K562 (cell line): ENCODE measurements around the gene TNFSF4. TPM values are rescaled to one million over a fixed set of nuclear protein-coding genes. Genes with fewer than 3 reads are reported as not detected.

Source experiments
- EP300 ChIP-seq: IDR thresholded peaks from 2 replicates; pipeline ENCODE4 v1.6.1; 2012; ENCODE audit warnings: low read length, improper control_type of control experiment
- ETV5 ChIP-seq: sonication (generic); formaldehyde crosslinking; IDR thresholded peaks from 2 replicates; pipeline ENCODE4 v1.4.0; 2020; ENCODE audit warnings: low read depth, mild to moderate bottlenecking, missing genetic modification reagents
- GATAD2A ChIP-seq: fragments of 450-650 bp; IDR thresholded peaks from 2 replicates; pipeline ENCODE4 v1.6.1; 2017
- JUN ChIP-seq, 2 experiments: sonication (generic) in 1 of 2; formaldehyde crosslinking in 1 of 2; IDR thresholded peaks; 2 replicates each; pipeline versions ENCODE4 v1.6.1 to v1.8.0; 2012 to 2022; ENCODE audit warnings: borderline replicate concordance in 2 of 2, mild to moderate bottlenecking in 2 of 2, improper control_type of control experiment in 1 of 2, low read depth in 1 of 2, low read length in 1 of 2, missing genetic modification reagents in 1 of 2
- MEIS2 ChIP-seq: fragments of 450-650 bp; IDR thresholded peaks from 2 replicates; pipeline ENCODE4 v1.6.1; 2014; ENCODE audit warnings: mild to moderate bottlenecking; ENCODE audit not compliant: partially characterized antibody
- PPARD ChIP-seq: fragments of 250-450 bp; sonication (Bioruptor Pico); IDR thresholded peaks from 2 replicates; pipeline ENCODE4 v1.8.0; 2022; ENCODE audit warnings: inconsistent platforms, mild to moderate bottlenecking, moderate library complexity
- SLC30A9 ChIP-seq: fragments of 250-450 bp; sonication (Bioruptor Pico); IDR thresholded peaks from 2 replicates; pipeline ENCODE4 v1.8.0; 2022; ENCODE audit warnings: mild to moderate bottlenecking, moderate library complexity
- SMAD1 ChIP-seq: fragments of 150-350 bp; IDR thresholded peaks from 2 replicates; pipeline ENCODE4 v1.6.1; 2014; ENCODE audit warnings: low read length, low read depth; ENCODE audit not compliant: partially characterized antibody
- SMAD4 ChIP-seq: fragments of 250-450 bp; sonication (Bioruptor Pico); conservative IDR thresholded peaks from 2 replicates; pipeline ENCODE4 v1.8.0; 2021; ENCODE audit warnings: inconsistent platforms, mild to moderate bottlenecking, moderate library complexity
- ZFP36 ChIP-seq: fragments of 150-350 bp; IDR thresholded peaks from 2 replicates; pipeline ENCODE4 v1.6.1; 2018; ENCODE audit warnings: low read length, low read depth; ENCODE audit not compliant: partially characterized antibody
- ZNF212 ChIP-seq: fragments of 450-650 bp; formaldehyde crosslinking; IDR thresholded peaks from 2 replicates; pipeline ENCODE4 v1.4.0; 2020; ENCODE audit warnings: mild to moderate bottlenecking
- ZNF23 ChIP-seq: fragments of 250-450 bp; sonication (Bioruptor Pico); IDR thresholded peaks from 2 replicates; pipeline ENCODE4 v1.4.0; 2020; ENCODE audit warnings: mild to moderate bottlenecking
- ZNF282 ChIP-seq: sonication (generic); formaldehyde crosslinking; IDR thresholded peaks from 2 replicates; pipeline ENCODE4 v1.8.1; 2023; ENCODE audit warnings: missing genetic modification reagents
- ZNF384 ChIP-seq: IDR thresholded peaks from 2 replicates; pipeline ENCODE4 v1.6.1; 2012; ENCODE audit warnings: low read depth, low read length, improper control_type of control experiment
- polyA plus RNA-seq, 8 experiments: library from polyadenylated mRNA; depleted of rRNA in 4 of 8; stranded (reverse) in 5 of 8; unstranded in 3 of 8; fragments of >200 nt; fragmentation: Nextera tagmentation in 2 of 8; fragmentation: Illumina TruSeq in 1 of 8; extraction: Ambion mirVana in 2 of 8; extraction: Trizol in 1 of 8; gene quantifications; 2 replicates each; pipeline versions ENCODE4 v1.2.1 to v1.2.3, GENCODE V29; 2011 to 2014; ENCODE audit warnings: inconsistent platforms in 1 of 8, missing spikeins in 1 of 8
- total RNA-seq, 7 experiments: library from RNA; depleted of rRNA in 6 of 7; stranded (reverse); fragments of >200 nt in 6 of 7; fragmentation: Illumina TruSeq in 2 of 7; extraction: Trizol in 2 of 7; gene quantifications; 2 replicates each; pipeline versions ENCODE4 v1.2.1 to v1.2.3, GENCODE V29; 2011 to 2021; ENCODE audit warnings: low replicate concordance in 1 of 7
- TF ChIP-seq, protein P1 (sequence below): sonication (generic); formaldehyde crosslinking; IDR thresholded peaks from 2 replicates; pipeline ENCODE4 v1.4.0; 2020; ENCODE audit warnings: mild to moderate bottlenecking, missing genetic modification reagents
- TF ChIP-seq, protein P2 (sequence below): sonication (generic); formaldehyde crosslinking; IDR thresholded peaks from 2 replicates; pipeline ENCODE4 v1.8.0; 2022; ENCODE audit warnings: mild to moderate bottlenecking, missing genetic modification reagents
- TF ChIP-seq, protein P3 (sequence below): fragments of 250-450 bp; sonication (Bioruptor Pico); IDR thresholded peaks from 2 replicates; pipeline ENCODE4 v1.8.0; 2021; ENCODE audit warnings: borderline replicate concordance, mild to moderate bottlenecking, moderate library complexity; ENCODE audit not compliant: poor library complexity, severe bottlenecking
- TF ChIP-seq, protein P4 (sequence below): sonication (generic); formaldehyde crosslinking; IDR thresholded peaks from 2 replicates; pipeline ENCODE4 v1.9.0; 2022; ENCODE audit warnings: mild to moderate bottlenecking, missing genetic modification reagents
- TF ChIP-seq, protein P5 (sequence below): IDR thresholded peaks from 2 replicates; pipeline ENCODE4 v1.6.1; 2012; ENCODE audit warnings: low read depth, low read length, improper control_type of control experiment, borderline replicate concordance

TNFSF4 gene
- total and polyA plus RNA-seq, 9 of the 15 experiments (the other 6 are each of a cell fraction or from before 2014, with no cell fraction given): 0.08 to 0.23 (median 0.15) TPM; not detected in 1

DNA sequence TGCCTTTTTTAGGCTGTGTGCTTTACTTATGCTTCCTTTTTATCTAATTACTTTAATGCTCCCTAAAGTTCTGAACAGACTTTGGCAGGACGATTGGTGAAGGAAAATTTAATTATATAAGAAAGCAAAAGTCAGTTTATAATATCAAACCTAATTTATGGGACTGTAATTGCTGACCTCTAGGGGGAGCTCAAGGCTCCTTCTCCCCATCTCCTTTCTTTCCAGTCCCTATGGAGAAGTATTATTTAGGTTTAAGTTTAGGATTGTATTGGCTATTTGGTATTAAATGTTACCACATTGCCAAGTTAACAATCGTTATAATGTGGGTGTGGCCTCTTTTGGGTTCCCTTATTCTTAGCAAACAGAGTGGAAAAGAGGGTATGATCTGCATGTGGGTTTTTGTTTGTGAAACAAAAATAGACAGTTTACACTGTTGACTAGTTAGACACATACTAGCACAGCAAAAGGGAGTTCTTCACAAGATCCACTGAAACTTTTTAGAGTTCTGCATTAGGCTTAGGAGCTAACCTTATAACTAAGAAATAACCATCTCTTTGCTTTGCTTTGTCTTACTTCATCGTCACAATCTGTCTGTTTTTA, 48.2 kb upstream of the TNFSF4 start (continued):
- TF ChIP-seq JUN (IDR thresholded peaks at IDR 0.05; ENCODE audit: borderline replicate concordance, low read depth, low read length): no peak
- no peak for TF ChIP-seq JUN (CRISPR knock-in tag; IDR thresholded peaks at IDR 0.05; ENCODE audit: borderline replicate concordance)
- TF ChIP-seq, protein P1, sequence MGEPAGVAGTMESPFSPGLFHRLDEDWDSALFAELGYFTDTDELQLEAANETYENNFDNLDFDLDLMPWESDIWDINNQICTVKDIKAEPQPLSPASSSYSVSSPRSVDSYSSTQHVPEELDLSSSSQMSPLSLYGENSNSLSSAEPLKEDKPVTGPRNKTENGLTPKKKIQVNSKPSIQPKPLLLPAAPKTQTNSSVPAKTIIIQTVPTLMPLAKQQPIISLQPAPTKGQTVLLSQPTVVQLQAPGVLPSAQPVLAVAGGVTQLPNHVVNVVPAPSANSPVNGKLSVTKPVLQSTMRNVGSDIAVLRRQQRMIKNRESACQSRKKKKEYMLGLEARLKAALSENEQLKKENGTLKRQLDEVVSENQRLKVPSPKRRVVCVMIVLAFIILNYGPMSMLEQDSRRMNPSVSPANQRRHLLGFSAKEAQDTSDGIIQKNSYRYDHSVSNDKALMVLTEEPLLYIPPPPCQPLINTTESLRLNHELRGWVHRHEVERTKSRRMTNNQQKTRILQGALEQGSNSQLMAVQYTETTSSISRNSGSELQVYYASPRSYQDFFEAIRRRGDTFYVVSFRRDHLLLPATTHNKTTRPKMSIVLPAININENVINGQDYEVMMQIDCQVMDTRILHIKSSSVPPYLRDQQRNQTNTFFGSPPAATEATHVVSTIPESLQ (CRISPR knock-in tag): no peak
- TF ChIP-seq PPARD (CRISPR knock-in tag): no peak
- TF ChIP-seq GATAD2A: no peak
- 0 out of 2 replicates have a peak, but pooled peaks have one; percentile 18 for TF ChIP-seq SMAD4
- no peak for TF ChIP-seq SLC30A9 (CRISPR knock-in tag)
- TF ChIP-seq ZFP36: no peak
- TF ChIP-seq, protein P2, sequence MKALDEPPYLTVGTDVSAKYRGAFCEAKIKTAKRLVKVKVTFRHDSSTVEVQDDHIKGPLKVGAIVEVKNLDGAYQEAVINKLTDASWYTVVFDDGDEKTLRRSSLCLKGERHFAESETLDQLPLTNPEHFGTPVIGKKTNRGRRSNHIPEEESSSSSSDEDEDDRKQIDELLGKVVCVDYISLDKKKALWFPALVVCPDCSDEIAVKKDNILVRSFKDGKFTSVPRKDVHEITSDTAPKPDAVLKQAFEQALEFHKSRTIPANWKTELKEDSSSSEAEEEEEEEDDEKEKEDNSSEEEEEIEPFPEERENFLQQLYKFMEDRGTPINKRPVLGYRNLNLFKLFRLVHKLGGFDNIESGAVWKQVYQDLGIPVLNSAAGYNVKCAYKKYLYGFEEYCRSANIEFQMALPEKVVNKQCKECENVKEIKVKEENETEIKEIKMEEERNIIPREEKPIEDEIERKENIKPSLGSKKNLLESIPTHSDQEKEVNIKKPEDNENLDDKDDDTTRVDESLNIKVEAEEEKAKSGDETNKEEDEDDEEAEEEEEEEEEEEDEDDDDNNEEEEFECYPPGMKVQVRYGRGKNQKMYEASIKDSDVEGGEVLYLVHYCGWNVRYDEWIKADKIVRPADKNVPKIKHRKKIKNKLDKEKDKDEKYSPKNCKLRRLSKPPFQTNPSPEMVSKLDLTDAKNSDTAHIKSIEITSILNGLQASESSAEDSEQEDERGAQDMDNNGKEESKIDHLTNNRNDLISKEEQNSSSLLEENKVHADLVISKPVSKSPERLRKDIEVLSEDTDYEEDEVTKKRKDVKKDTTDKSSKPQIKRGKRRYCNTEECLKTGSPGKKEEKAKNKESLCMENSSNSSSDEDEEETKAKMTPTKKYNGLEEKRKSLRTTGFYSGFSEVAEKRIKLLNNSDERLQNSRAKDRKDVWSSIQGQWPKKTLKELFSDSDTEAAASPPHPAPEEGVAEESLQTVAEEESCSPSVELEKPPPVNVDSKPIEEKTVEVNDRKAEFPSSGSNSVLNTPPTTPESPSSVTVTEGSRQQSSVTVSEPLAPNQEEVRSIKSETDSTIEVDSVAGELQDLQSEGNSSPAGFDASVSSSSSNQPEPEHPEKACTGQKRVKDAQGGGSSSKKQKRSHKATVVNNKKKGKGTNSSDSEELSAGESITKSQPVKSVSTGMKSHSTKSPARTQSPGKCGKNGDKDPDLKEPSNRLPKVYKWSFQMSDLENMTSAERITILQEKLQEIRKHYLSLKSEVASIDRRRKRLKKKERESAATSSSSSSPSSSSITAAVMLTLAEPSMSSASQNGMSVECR (CRISPR knock-in tag): no peak
- peak; percentile 36 for TF ChIP-seq MEIS2
- TF ChIP-seq ETV5: no peak
- TF ChIP-seq, protein P3, sequence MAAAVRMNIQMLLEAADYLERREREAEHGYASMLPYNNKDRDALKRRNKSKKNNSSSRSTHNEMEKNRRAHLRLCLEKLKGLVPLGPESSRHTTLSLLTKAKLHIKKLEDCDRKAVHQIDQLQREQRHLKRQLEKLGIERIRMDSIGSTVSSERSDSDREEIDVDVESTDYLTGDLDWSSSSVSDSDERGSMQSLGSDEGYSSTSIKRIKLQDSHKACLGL (CRISPR knock-in tag): no peak
- TF ChIP-seq ZNF282 (CRISPR knock-in tag): no peak
- TF ChIP-seq, protein P4, sequence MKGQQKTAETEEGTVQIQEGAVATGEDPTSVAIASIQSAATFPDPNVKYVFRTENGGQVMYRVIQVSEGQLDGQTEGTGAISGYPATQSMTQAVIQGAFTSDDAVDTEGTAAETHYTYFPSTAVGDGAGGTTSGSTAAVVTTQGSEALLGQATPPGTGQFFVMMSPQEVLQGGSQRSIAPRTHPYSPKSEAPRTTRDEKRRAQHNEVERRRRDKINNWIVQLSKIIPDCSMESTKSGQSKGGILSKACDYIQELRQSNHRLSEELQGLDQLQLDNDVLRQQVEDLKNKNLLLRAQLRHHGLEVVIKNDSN (CRISPR knock-in tag): no peak
- TF ChIP-seq, protein P5, sequence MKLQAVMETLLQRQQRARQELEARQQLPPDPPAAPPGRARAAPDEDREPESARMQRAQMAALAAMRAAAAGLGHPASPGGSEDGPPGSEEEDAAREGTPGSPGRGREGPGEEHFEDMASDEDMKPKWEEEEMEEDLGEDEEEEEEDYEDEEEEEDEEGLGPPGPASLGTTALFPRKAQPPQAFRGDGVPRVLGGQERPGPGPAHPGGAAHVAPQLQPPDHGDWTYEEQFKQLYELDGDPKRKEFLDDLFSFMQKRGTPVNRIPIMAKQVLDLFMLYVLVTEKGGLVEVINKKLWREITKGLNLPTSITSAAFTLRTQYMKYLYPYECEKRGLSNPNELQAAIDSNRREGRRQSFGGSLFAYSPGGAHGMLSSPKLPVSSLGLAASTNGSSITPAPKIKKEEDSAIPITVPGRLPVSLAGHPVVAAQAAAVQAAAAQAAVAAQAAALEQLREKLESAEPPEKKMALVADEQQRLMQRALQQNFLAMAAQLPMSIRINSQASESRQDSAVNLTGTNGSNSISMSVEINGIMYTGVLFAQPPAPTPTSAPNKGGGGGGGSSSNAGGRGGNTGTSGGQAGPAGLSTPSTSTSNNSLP: peak; percentile 97
- TF ChIP-seq EP300: no peak; the same call in 1 of the 2 replicates
- no peak for TF ChIP-seq ZNF384
- TF ChIP-seq SMAD1: no peak
- TF ChIP-seq ZNF23 (CRISPR knock-in tag): no peak
- no peak for TF ChIP-seq ZNF212
